AML-193 (cell line): ENCODE results near the gene PATE1.
"Not testable (repeated sequence)": the region's sequence is repeated elsewhere in the genome, so short reads cannot be mapped to it uniquely, and the experiment has no call there.

Source experiments
- DNase-seq, 2 experiments: peaks; one replicate each; lab custom pipeline; 2025; lab: John Stamatoyannopoulos, UW

Gene PATE1

DNA sequence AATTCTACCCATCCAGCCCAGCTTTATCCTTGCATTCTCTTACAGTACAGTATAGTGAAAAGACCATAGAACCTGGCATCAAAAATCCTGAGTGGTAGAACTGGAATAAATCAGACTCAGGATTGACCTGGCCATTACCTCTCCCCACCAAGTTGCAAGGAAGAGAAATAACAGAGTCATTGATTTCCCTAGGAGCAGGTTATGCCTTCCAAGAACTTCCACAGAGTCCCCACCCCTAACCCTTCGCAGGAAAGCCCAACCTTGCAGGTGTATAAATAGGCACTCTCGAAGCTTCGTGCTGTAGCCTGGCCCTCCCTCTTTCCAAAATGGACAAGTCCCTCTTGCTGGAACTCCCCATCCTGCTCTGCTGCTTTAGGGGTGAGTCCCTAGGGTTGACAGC, at the start of gene PATE1:
TSS of gene PATE1 (plus strand) at position 301 of the 400 bp plus-strand sequence. CDS start at position 327, 26 bp downstream.
- DNase-seq = no peak

DNA sequence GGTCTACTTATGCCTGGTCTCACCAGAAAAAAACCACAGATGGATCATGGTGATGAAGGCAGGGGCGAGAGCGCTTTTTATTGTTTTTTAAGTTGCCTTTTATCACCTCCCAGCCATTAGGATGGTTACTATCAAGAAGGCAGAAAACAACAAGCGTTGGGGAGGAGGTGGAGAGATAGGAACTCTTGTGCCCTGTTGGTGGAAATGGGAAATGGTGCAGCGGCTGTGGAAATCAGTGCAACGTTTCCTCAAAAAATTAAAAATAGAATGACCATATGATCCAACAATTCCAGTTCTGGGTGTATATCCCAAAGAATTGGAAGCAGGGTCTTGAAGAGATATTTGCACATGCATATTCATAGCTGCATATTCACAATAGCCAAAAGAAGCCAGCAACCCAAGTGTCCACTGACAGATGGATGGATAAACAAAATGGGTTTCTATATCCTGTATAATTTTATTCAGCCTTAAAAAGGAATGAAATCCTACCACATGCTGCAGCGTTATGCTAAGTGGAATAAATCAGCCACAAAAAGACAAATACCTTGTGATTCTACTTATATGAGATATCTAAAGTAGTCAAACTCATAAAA, 45.0 kb upstream of the PATE1 start:
- no peak for DNase-seq

GRCh38 chr11:125701858-125702621, 44.0 kb upstream of the PATE1 start:
- no peak for DNase-seq

GRCh38 chr11:125704686-125705085, 41.4 kb upstream of the PATE1 start:
- not testable (repeated sequence) for DNase-seq

DNA sequence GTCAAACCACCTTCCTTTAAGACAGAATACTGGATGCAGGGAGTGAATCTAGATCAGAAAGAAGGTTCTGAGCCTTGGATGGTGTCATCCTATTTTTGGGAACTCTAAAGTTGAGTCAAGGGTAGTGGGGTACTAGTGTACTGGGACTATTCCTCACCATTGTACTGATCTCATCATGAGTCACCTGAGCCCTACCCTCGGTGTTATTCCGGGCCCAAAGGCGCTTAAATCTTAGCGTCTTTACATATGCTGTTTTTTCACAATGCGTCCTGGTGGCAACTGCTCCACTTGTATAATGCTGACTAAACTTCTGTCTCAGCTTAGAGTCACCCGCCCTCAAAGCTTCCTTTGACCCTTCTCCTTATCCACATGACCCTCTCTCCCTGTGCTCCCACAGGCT, 25.3 kb upstream of the PATE1 start:
- no peak for DNase-seq

DNA sequence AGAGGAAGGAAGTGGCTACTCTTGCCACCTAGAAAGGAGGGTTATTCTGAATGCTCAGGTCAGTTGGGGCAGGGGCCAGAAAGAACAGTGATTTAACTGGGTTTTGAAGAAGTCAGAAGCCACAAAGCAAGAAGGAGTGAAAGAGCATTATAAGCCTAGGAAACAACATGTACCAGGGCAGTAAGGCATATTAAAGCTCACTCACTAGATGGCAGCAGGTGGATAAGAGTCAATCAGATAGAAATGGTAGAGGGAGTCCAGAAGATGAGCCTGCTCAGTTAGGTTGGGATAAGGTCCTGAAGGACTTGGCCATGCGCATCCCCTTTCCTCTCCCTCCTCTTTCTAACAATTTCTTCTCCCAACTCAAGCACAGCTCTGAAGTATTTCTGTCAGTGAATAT, 22.0 kb upstream of the PATE1 start:
- DNase-seq = peak in 1 of 2 experiments; percentile 13

GRCh38 chr11:125728969-125729368, 17.1 kb upstream of the PATE1 start:
- no peak for DNase-seq

- DNase-seq = no peak
These were observed 5.5 kb upstream of the PATE1 start for GRCh38 chr11:125740617-125741016.

DNA sequence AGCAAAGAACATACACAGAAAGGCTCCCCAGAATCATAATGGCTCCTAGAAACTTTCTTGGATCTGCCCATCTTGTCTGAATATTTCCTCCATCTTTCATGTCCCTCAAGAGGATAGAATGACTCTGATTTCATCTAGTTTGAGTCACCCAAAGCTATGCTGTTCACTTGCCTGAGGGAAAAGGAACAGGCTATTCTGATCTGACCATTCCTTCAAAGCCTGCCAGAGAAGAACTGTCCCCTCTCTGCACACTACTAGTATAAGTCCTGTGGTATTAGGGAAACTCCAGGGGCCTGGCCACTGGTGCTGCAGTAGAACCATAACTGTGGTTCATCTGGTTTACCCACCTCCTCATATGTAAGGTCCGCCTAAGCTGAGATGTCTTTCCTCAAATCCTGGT, 2.4 kb upstream of the PATE1 start:
- DNase-seq = no peak

DNA sequence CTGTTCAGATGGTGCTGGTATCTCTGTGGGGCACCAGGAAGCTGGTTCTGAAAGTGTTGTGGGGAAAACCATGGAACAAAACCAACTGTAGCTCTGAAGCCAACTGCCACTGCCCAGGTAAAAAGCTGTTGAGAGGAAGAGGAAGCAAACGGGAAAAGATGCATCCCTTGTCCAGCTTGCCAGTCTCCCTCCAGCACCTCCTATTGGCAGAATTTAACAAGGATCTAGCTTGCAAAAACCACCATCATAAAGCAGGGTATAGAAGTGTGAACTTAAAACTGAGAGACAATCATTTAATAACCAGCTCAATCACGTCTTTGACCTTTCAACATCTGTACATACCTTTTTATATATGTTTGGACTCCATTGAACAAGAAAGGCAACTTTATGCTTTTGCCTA, 4.5 kb downstream of the PATE1 start:
- DNase-seq = no peak

- DNase-seq = no peak
These were observed 10.0 kb downstream of the PATE1 start for GRCh38 chr11:125756050-125756449.

DNA sequence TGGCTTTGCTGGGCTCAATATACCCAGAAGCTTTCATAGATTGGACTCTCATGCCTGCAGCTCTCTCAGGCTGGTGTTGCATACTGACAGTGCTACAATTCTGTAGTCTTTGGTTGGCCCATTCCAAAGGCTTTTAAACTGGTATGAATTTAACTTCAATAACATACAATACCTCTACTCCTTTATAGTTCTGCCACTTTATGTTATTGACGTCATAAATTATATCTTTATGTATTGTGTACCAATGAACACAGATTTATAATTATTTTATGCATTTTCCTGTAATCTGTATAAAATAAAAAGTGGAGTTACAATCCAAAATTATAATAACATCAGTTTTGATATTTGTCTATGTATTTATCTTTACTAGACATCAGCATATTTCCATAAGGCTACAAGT, 16.4 kb downstream of the PATE1 start:
- no peak for DNase-seq

DNA sequence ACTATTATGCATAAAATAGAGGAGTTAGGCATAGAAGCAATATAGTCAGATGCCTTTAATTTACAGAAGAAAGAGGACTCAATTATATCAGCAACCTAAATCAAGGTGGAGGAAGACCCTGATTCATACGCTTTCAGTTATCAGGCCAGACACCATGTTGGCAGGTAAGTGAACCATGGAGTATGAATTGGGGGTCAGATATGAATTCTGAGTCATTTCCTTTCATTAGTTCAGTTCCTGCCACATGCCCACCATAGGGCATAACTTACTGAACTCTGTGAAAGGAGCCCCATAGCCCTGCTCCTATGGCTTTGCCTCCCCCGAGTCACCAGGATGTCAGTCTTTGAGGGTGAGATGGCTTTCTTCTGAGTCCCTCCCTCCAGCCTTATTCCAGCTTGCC, 17.4 kb downstream of the PATE1 start:
- no peak for DNase-seq

GRCh38 chr11:125766251-125766650, 20.2 kb downstream of the PATE1 start:
- DNase-seq = no peak

DNA sequence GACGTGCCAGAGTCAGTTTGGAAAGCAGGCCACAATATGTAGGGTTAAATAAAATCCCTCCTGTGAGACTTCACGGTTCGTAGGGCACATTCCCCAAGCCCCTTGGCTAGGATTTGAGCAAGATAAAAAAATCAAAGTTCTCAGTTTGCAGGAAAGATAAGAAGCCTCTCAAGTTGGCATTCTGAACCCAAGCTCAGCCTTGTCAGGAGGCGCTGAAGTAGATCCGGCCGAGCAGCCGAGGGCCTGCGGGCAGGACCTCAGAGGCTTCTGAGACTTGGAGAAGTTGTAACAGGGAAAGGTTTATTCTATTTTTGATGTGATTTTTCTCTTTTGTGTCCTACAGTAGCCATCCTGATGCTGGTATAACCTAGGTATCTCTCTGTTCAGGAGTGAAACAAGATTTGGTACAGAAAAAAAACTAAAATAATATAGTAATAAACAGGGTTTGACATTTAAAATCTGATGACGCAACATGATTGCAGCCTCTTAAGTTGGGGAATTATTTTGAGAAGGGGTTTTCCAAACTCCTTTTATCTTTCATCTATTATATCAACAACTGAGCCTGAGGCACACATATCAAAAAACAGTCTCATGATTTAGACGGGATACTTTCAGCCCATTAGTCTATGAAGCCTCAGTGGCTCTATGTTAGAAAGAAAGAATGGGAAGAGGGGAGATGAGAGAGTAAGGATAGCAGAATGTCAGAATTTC, 22.4 kb downstream of the PATE1 start:
- DNase-seq = no peak

DNA sequence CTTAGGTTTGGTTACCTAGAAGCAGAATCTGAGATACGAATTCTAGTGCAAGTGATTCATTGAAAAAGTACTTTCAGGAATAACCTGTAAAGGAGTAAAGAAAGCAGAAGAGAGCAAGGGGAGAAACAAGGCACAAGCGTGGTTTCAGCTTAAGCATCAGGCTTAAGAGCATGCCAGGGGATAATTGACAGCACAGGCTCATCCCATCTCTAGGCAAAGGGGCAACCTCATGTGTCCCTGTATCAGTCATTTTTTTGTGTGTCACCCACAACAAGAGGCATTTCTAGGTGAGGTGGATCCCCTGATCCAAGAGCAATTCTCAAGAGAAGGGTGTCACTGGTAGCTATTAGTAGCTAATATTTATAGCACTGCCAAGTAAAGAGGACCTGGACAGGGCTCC, 24.5 kb downstream of the PATE1 start:
- DNase-seq = no peak

DNA sequence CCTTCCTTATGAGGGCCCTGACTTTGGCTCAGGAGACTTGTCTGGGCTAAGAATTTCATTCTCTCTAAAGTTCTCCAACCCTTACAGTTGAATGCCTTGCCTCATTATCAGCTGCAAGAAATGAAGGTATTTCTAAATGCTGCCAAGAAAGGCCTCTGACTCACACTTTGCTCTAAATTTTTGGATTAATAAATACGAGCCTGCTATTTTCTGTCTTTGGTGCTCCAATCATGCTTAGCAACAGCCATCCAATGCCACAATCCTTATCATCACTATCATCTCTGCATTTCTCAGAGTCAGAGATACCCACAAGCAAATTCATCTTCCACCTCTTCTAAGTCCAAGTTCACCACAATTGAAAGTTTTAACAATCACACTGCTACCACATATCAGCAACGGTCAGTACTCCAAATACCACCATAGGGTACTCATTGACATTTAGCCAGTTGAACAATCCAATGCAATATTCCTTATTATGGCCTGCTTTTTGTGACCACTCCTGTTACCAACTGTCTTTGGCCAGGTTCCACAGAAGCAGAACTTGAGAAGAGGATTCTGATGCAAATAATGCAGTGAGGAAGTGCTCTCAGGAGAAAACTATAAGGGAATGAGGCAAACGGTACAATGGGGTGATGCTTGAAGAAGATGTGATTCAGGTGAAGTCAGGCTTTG, 26.9 kb downstream of the PATE1 start:
- DNase-seq = no peak

GRCh38 chr11:125773516-125773915, 27.4 kb downstream of the PATE1 start:
- DNase-seq = no peak

GRCh38 chr11:125777309-125777708, 31.2 kb downstream of the PATE1 start:
- DNase-seq = no peak

DNA sequence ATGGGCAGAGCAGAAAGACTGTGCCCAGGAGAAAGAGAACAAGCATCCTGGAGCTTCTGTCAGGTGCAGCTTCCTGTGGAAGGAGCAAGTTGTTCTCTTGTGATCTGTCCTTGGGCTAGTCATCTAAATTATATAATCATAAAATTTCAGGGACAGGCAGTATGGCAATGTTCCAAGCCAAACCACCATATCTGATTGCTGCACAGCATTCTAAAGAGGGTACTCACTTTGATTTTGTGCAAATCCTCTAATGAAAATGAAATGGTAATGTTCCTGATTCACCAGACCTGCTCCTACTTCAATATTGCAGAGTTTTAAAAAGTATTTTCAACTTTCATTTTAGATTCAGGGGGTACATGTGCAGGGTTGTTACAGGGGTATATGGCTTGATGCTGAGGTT, 32.6 kb downstream of the PATE1 start, which contains the start of gene PATE2:
TSS of gene PATE2 (minus strand) at position 101 of the 400 bp plus-strand sequence. CDS start at position 46, 55 bp downstream.
- no peak for DNase-seq

DNA sequence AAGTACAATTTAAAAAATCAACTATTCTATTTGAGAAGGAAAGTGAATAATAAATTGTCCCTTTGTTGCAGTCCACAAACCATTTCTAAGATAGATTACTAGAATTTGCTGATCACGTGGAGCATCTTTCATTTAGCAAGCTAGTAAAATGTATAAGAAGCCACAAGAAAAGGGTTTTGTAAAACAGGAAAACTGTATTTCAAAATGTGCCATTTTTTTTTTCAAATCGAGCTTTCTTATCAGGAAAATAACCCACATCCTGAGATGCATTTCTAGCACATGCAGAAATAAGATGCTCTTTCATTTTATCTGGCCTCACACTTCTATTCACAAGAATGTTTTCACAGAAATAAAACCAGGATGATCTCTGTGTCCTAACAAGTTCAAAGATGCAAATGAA, 38.6 kb downstream of the PATE1 start:
- DNase-seq = no peak

- DNase-seq = peak in 1 of 2 experiments; percentile 12
These were observed 41.7 kb downstream of the PATE1 start, which contains the start of gene PATE3 for GRCh38 chr11:125787827-125788226. TSS of gene PATE3 (plus strand) at chr11:125788127. CDS start at chr11:125788152, 25 bp downstream.
